Measurements from ENCODE around the gene PRKG1. TPM values are rescaled to one million over a fixed set of nuclear protein-coding genes. Genes with fewer than 3 reads are reported as not detected.

PRKG1 gene
- total and polyA plus RNA-seq, 7 donors: 4.5 to 49.0 (median 31.7) TPM

- Histone ChIP-seq H3K27me3 (ENCODE audit: insufficient read depth in 3 of 3, low read length in 2 of 3) (no peaks in the 10 kb centered on the region), H3K9me3 (no peaks in the 10 kb centered on the region), H3K4me1 (peaks cover 40% of the 10 kb centered on the region), H3K27ac (no peak overlapping the region), H3K4me3 (no peak overlapping the region), H3K36me3 (ENCODE audit: insufficient read depth in 1 of 2, low read depth in 1 of 2) (no peaks in the 10 kb centered on the region)
- intact Hi-C loops (cut with DNase I): loop anchor here in 1 of 2 donors (10.0 kb wide), 1 partner anchor 315 kb away; no protein-coding TSS in a partner anchor
- DNase-seq (no peak), ATAC-seq (no peak)
- 93 to 96% (median 96%) methylated on average over 6 of the region's 6 CpGs for WGBS, 3 donors
- TF ChIP-seq CTCF (IDR thresholded peaks at IDR 0.05): no peak
Observed at GRCh38 chr10:51399840-51400239, 325.6 kb downstream of the PRKG1 start.

- TF ChIP-seq CTCF (IDR thresholded peaks at IDR 0.05): no peak
- WGBS, 3 donors: 83 to 86% (median 84%) methylated on average over 8 of the region's 8 CpGs
- Histone ChIP-seq H3K9me3 (no peaks in the 10 kb centered on the region), H3K27me3 (ENCODE audit: insufficient read depth in 3 of 3, low read length in 2 of 3) (no peaks in the 10 kb centered on the region), H3K36me3 (ENCODE audit: insufficient read depth in 1 of 2, low read depth in 1 of 2) (no peaks in the 10 kb centered on the region), H3K4me3 (no peak overlapping the region), H3K27ac (no peak overlapping the region), H3K4me1 (peaks cover 40% of the 10 kb centered on the region)
- ATAC-seq: no peak
- intact Hi-C loops (cut with DNase I): no loop called here
- no peak for DNase-seq
Observed at GRCh38 chr10:51400392-51401096, 326.3 kb downstream of the PRKG1 start.

GRCh38 chr10:51403521-51403920 is 329.2 kb downstream of the PRKG1 start:
- Histone ChIP-seq H3K36me3 (ENCODE audit: insufficient read depth in 1 of 2, low read depth in 1 of 2) (no peaks in the 10 kb centered on the region), H3K4me3 (no peak overlapping the region), H3K4me1 (peaks cover 26% of the 10 kb centered on the region), H3K27ac (no peak overlapping the region), H3K27me3 (ENCODE audit: insufficient read depth in 3 of 3, low read length in 2 of 3) (no peaks in the 10 kb centered on the region), H3K9me3 (no peaks in the 10 kb centered on the region)
- ATAC-seq: peak in 2 of 4 donors; percentile 48 to 53
- intact Hi-C loops (cut with DNase I): no loop called here
- TF ChIP-seq CTCF (IDR thresholded peaks at IDR 0.05): no peak
- WGBS, 3 donors: 46 to 65% (median 55%) methylated on average over 1 of the region's 1 CpG
- no peak for DNase-seq

GRCh38 chr10:51405580-51406351 is 331.5 kb downstream of the PRKG1 start:
- TF ChIP-seq CTCF (IDR thresholded peaks at IDR 0.05): no peak
- H3K27ac ChIP-seq: peak overlapping the region; percentile 21
- no peaks in the 10 kb centered on the region for H3K27me3 ChIP-seq (ENCODE audit: insufficient read depth in 3 of 3, low read length in 2 of 3)
- H3K36me3 ChIP-seq (ENCODE audit: insufficient read depth in 1 of 2, low read depth in 1 of 2): no peaks in the 10 kb centered on the region
- intact Hi-C loops (cut with DNase I): no loop called here
- H3K4me3 ChIP-seq: no peak overlapping the region
- ATAC-seq: peak in 3 of 4 donors; percentile 73 to 77 (median 76)
- peaks cover 23% of the 10 kb centered on the region for H3K4me1 ChIP-seq
- no peaks in the 10 kb centered on the region for H3K9me3 ChIP-seq
- WGBS, 3 donors: 30 to 39% (median 34%) methylated on average over 10 of the region's 10 CpGs
- DNase-seq: no peak
